ENCODE measurements around the gene C4orf50.

The C4orf50 gene

GRCh38 chr4:6050551-6050950, 32.3 kb upstream of the C4orf50 start:
- no peak for TF ChIP-seq CTCF (IDR thresholded peaks at IDR 0.05; ENCODE audit: insufficient read depth, low read depth, low read length, missing control alignments)
- no peak for DNase-seq (ENCODE audit: low read depth)
- H3K4me3 ChIP-seq (ENCODE audit: low read length): no peak overlapping the region

DNA sequence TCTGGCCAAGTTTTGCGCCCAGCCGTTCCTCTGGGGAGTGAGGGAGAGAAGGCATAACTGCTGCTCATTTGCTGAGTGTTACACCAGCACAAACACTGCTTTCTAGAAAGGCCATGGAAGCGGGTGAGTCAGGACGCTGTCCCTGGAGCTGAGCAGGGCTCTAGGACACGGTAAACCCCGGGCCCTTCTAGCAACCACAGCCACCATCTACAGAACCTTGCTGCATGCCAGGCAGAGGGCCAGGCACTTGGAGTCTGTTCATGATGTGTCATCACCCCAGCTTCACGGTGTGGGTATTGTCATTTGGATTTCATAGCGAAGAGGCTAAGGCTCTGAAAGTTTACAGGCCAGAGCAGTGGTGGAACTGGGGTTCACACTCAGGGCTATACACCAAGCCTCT, 31.8 kb upstream of the C4orf50 start:
- no peak overlapping the region for H3K4me3 ChIP-seq (ENCODE audit: low read length)

GRCh38 chr4:6049278-6049677, 31.0 kb upstream of the C4orf50 start:
- H3K4me3 ChIP-seq (ENCODE audit: low read length): no peak overlapping the region
- no peak for TF ChIP-seq CTCF (IDR thresholded peaks at IDR 0.05; ENCODE audit: insufficient read depth, low read depth, low read length, missing control alignments)
- DNase-seq (ENCODE audit: low read depth): no peak

More for the DNA sequence above, 31.8 kb upstream of the C4orf50 start:
- no peak for DNase-seq (ENCODE audit: low read depth)
- no peak for TF ChIP-seq CTCF (IDR thresholded peaks at IDR 0.05; ENCODE audit: insufficient read depth, low read depth, low read length, missing control alignments)

- no peak for DNase-seq (ENCODE audit: low read depth)
- no peak for TF ChIP-seq CTCF (IDR thresholded peaks at IDR 0.05; ENCODE audit: insufficient read depth, low read depth, low read length, missing control alignments)
- H3K4me3 ChIP-seq (ENCODE audit: low read length): no peak overlapping the region
Measured at GRCh38 chr4:6048537-6048936, 30.3 kb upstream of the C4orf50 start.

- DNase-seq (ENCODE audit: low read depth): no peak
- TF ChIP-seq CTCF (IDR thresholded peaks at IDR 0.05; ENCODE audit: insufficient read depth, low read depth, low read length, missing control alignments): no peak
- no peak overlapping the region for H3K4me3 ChIP-seq (ENCODE audit: low read length)
Measured at GRCh38 chr4:6047130-6047673, 29.0 kb upstream of the C4orf50 start.

DNA sequence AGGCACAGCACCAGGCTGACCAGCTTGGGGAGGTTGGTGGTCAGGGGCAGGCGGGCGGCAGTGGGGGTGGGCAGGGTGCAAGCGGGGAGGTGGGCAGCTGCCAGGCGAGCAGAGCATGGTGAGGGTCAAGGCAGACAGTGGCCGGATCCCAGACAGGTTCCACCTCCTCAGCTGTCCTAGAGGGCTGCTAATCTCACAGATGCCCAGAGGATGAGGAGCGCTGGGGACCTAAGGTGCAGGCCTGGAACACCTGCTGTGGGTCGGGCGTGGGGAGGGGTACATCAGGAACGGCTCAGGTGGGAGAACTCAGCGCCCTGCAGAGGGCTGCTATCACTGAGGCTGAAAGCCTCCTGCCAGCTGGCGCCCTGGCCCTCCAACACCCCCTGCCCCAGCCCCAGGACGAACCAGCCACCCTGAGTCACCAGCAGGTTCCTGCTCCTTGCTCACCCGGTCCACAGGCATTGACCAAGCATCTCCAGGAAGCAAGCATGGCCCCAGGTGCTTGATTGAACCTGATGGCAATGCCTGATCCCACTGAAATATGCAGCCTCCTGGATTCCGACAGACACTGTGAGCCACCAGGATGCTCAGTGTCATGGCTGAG, 28.4 kb upstream of the C4orf50 start:
- DNase-seq (ENCODE audit: low read depth): no peak
- H3K4me3 ChIP-seq (ENCODE audit: low read length): no peak overlapping the region
- TF ChIP-seq CTCF (IDR thresholded peaks at IDR 0.05; ENCODE audit: insufficient read depth, low read depth, low read length, missing control alignments): no peak

DNA sequence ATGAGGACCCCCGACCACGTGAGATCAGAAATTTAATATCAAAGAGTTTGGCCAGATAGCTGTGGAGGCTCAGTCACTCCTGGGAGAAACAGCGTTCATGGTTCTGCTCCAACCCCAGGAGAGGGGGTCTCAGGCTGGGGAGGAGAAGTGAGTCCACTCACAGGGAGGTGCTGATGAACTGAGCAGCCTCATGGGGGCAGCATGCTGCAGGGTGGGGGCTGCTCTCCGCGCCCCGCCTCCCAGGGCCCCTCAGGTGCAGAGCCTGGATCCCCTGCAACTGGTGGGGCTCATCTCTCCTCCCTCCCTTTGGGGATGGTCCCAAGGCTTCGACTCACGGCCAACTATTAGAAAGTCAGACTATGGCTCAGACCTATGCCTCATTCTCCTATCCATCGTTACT, 26.6 kb upstream of the C4orf50 start:
- no peak for TF ChIP-seq CTCF (IDR thresholded peaks at IDR 0.05; ENCODE audit: insufficient read depth, low read depth, low read length, missing control alignments)
- DNase-seq (ENCODE audit: low read depth): no peak
- no peak overlapping the region for H3K4me3 ChIP-seq (ENCODE audit: low read length)

All from epithelial cell of esophagus (primary cell).